GM19438 (cell line): ENCODE results near the gene PSMB10.
"Not testable (repeated sequence)": the region's sequence is repeated elsewhere in the genome, so short reads cannot be mapped to it uniquely, and the experiment has no call there.

Experiments
- ATAC-seq: cut with Tn5 transposase; IDR thresholded peaks from one replicate; pipeline ENCODE4 v1.9.1; 2021; ENCODE audit warnings: low read depth; ENCODE audit not compliant: unreplicated experiment

PSMB10 gene

GRCh38 chr16:67936124-67936879 lies at the start of gene PSMB10:
Gene PSMB10 (minus strand): TSS chr16:67936850. CDS start chr16:67936749, 101 bp downstream.
- ATAC-seq = no peak

DNA sequence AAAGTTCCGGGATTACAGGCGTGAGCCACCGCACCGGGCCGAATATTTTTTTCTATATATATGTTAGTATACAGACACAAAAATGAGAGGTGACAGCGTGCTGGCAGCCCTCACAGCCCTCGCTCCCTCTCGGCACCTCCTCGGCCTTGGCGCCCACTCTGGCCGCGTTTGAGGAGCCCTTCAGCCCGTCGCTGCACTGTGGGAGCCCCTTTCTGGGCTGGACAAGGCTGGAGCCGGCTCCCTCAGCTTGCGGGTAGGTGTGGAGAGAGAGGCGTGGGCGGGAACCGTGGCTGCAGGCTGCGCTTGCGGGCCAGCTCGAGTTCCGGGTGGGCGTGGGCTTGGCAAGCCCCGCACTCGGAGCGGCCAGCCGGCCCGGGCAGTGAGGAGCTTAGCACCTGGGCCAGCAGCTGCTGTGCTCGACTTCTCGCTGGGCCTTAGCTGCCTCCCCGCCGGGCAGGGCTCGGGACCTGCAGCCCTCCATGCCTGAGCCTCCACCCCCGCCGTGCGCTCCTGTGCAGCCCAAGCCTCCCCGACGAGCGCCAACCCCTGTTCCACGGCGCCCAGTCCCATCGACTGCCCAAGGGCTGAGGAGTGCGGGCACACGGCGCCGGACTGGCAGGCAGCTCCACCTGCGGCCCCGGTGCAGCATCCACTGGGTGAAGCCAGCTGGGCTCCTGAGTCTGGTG lies 45.5 kb upstream of the PSMB10 start:
- no peak for ATAC-seq

- ATAC-seq = no peak
These were observed 43.5 kb upstream of the PSMB10 start, which contains the start of gene DPEP3 for GRCh38 chr16:67979955-67980678. Gene DPEP3 (minus strand): TSS chr16:67980499. CDS start chr16:67980380, 119 bp downstream.

- ATAC-seq = no peak
These were observed 41.0 kb upstream of the PSMB10 start for GRCh38 chr16:67977469-67978227.

DNA sequence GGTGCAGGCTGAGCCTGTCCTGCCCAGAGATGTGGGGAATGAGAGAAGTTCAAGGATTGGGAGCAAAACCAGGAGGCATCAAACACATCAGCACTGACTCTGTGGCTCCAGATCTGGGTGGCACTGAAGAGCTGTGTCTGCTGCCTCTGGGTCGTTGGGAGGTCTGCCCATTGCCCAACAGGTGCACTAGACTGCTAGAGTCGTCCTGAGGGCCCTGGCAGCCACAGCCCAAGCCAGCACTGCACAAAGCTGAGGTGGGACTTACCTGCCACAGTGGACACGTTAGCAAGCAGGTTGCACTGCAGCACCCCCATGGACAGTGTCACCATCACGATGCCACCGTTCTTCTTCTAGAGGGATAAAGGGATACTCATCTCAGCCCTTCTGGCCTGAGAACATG lies 40.4 kb upstream of the PSMB10 start:
- ATAC-seq = no peak

DNA sequence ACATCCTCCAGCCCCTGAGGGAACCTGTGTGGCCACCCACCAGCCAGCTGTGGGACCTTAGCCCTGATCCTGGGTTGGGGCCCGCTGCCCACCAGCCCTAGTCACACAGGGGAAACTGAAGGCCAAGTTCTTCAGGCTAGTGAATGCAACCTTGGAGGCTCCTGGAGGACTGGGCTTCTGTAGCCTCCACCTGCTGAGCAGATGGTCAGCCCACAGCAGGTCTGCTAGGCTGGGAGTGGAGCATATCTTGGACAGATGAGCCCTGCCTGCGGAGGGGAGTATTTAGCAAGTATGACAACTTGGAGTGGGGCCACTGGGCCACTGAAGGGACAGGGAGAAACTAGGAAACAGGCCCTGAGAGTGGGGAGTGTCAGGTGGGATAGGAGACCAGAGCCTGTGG lies 39.6 kb upstream of the PSMB10 start:
- ATAC-seq = no peak

DNA sequence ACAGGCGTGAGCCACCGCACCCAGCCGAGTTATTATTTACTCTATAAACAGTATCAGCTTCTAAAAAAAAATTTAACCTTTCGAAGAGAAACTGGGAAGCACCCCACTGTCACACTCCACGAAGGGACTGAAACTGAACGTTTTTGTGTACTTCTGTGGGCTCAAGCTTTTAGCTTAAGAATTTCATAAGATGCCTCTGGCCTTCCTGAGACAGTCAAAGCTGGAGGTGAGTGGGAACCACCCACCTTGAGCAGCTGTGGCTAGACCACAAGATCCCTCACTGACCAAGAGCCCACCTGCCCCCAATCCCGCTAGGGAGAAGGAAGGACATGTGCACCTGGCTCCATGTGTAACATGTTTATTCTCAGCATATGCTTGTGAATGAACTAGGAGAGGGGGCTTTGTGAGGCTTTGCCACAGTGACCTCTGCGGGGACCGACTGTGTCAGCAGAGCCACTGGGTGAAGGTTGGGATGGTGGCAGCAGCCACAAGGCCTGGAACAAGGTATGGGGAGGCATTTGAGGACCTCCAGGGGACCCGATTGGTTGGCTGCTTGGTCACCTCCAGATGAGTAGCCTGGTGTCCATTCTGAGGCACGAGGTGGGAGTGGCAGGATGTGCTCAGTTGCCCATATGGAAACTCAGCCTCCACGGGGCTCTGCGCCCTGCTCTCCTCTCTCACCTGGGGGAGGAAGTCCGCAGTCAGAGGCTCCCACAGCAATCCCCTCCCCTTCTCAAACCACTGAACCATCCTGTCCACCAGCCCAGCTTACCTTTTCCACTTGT lies 38.9 kb upstream of the PSMB10 start:
- no peak for ATAC-seq

DNA sequence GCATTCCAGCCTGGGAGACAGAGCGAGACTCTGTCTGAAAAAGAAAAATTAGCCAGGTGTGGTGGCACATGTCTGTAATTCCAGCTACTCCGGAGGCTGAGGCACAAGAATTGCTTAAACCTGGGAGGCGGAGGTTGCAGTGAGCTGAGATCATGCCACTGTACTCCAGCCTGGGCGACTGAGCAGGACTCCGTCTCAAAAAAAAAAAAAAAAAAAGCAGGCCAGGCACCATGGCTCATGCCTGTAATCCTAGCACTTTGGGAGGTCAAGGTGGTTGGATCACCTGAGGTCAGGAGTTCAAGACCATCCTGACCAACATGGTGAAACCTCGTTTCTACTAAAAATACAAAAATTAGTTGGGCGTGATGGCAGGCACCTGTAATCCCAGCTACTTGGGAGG lies 35.6 kb upstream of the PSMB10 start:
- ATAC-seq = not testable (repeated sequence)

DNA sequence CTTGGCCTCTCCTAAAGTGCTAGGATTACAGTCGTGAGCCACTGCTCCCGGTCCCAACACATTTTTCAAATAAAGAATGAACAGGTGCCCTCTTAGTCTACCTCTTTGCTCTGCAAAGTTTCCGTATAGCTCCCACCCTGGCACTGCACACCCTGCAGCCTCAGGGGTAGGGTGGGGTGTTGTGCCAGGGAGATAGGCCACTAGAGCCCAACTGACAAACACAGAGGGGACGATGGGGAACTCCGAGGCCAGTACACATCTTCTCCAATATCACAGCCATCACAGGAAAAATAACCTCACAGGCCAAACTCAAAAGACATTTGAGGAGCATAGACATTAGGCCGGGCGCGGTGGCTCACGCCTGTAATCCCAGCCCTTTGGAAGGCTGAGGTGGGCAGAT lies 34.5 kb upstream of the PSMB10 start:
- no peak for ATAC-seq

- ATAC-seq = no peak
These were observed 32.8 kb upstream of the PSMB10 start for GRCh38 chr16:67969254-67970039.

DNA sequence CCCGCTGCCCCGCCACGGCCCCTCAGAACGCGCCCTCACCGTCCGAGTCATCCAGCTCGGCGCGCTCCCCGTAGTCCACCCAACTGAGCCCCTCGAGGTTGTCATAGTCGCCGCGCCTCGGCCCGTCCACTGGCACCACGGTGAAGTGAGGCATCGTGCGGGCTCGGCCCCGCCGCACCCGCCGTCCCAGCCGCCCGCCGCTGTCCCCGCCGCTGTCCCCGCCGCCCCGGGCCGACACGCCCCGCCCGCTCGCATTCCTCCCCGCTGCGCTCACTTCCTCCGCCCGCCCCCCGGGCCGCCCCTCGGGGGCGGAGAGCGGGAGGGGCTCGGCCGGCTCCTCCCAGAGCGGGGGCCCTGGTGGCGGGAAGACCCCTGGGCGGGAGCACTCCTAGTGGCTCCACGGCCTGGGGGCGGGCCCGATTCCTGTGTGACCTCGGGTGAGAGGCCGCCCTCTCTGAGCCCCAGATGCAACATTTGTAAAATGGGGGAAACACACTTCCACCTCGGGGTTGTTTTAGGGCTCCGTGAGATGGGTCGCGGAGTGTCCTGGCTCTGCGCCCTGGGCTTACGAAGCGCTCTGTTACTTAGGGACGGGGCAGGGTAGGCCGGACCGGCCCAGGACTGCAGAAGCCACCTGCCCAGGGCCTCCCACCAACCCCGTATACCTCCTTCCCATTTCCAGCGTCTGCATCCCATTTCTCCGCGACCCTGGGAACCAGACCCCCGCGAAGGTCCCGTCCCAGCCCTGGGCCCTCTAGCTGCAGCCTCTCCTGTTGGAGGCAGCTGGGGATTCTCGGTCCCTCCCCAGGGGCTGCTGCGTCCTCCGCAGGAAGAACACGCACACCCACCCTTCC lies 32.0 kb upstream of the PSMB10 start, which contains the start of gene SLC12A4:
Gene SLC12A4, minus strand, starts transcription at position 238 of the 854 bp plus-strand sequence. Its CDS starts 84 bp downstream, at position 154.
- ATAC-seq = peak; percentile 75

- peak; percentile 9 for ATAC-seq
These were observed 31.3 kb upstream of the PSMB10 start for GRCh38 chr16:67967958-67968399.

DNA sequence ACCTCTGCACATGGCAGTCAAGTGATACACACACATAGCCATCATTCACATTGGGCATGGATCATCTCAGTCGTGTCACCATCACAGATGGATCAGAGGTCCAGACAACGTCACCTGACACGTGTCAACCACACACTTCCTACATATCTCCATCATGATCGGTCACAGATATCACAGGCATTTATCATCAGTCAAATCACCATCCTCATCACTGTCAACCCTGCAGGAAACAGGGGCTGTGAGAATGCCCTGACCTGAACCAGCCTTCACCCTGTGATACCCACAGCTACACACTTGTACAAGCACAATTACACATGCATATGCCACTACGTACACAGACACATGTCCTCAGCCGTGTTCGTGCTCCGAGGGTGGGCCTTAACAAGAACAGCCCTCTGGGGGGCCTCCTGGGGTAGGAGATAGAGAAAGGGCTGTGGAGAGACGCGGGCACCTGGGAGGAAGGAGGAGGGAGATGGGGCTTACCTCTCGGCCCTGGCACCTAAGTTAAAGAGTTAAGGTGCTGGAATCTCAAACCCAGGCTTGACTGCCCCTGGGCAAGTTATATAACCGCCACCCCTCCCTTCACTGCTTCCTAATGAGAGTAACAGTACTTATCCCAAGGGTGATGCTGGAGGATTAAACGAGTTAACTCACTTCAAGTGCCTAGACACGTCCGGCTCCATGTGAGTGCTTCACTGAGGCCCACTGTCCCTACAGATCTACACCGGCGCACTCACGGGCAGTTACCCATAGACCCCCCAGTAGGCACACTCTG lies 30.7 kb upstream of the PSMB10 start:
- ATAC-seq = no peak

DNA sequence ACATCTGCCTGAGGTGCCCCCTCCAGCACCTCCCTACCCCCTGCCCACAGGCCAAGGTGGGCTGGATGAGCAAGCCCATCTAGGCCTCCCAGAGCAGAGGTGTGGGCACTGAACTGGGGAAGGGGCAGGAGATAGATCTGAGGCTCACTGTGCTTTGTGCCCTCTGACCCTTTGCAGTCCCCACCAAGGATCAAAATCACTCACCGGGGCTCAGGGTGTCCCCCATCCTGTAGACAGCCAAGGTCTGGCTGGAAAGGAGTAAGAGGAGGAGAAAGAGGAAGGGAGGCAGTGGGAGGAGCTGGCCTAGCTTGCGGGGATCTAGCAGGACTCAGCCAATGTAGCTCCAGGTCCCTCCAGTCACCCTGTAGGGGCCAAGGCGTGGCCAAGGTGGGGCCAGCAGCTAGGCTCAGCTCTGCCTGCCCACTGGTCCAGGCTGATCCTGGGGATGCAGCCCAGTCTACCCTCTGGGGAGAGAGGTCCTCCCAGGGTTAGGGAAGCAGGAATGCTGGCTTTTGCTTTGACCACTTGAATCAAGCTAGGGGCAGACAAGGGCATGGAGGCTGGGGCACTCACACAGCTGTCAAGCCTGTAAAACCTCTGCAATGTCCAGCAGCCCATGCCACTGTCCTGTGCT lies 30.0 kb upstream of the PSMB10 start:
- ATAC-seq = no peak

DNA sequence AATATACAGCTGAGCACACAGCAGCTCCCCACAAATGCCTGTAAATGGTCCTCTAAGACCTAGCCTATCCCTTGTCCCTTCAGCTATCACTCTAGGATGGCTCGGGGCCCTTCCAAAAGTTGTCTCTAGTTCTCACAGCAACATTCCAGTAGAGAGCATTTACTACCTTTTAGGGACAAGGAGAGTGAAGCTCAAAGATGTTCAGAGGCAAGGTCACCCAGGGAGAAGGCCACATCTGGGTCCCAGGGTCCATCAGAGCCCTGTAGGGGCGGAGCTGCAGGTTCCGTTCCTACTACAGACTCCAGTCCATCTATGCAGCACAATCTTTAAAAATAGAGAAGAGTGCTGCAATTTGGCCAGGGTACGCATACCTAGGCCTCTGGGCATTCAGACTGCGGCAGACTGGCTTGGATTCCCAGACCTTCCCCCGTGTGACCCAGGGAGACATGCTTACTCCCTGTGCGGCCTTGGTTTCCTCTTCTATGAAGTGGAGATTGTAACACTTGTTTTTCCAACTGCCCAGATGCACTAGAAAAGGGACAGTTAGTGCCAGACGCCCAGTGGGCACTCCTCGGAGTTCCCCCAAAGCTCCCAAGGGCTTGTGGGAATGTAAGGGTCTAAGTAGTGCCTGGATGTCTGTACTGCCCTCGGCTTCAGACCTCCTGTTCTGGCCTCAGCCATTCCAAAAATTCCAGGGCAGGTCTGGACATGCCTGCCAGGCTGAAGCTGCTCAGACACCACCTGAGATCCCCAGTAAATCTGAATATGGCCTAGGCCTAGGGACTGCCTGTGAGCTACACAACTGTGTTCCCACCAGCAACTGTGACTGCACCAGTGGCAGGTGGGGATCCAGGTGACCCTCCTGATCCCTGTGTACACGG lies 29.3 kb upstream of the PSMB10 start:
- no peak for ATAC-seq
